ENCODE measurements around the gene SCAPER. TPM values are rescaled to one million over a fixed set of nuclear protein-coding genes. Genes with fewer than 3 reads are reported as not detected.

The SCAPER gene
- total RNA-seq, 4 donors from 2014 or later: 23.5 to 27.7 (median 24.2) TPM

GRCh38 chr15:76840830-76841460 is 64.2 kb downstream of the SCAPER start:
- no peak for TF ChIP-seq CTCF (IDR thresholded peaks at IDR 0.05; ENCODE audit: low read depth)

GRCh38 chr15:76839173-76839572 is 66.0 kb downstream of the SCAPER start:
- TF ChIP-seq CTCF (IDR thresholded peaks at IDR 0.05; ENCODE audit: low read depth): no peak

- TF ChIP-seq CTCF (IDR thresholded peaks at IDR 0.05; ENCODE audit: low read depth): no peak
Measured at GRCh38 chr15:76837474-76837873, 67.7 kb downstream of the SCAPER start.

- TF ChIP-seq CTCF (IDR thresholded peaks at IDR 0.05; ENCODE audit: low read depth): no peak
Measured at GRCh38 chr15:76829939-76830338, 75.2 kb downstream of the SCAPER start.

- TF ChIP-seq CTCF (IDR thresholded peaks at IDR 0.05; ENCODE audit: low read depth): no peak
Measured at GRCh38 chr15:76823890-76824289, 81.2 kb downstream of the SCAPER start.

- TF ChIP-seq CTCF (IDR thresholded peaks at IDR 0.05; ENCODE audit: low read depth): no peak
Measured at GRCh38 chr15:76823303-76823702, 81.8 kb downstream of the SCAPER start.

- TF ChIP-seq CTCF (IDR thresholded peaks at IDR 0.05; ENCODE audit: low read depth): no peak
Measured at GRCh38 chr15:76815421-76815820, 89.7 kb downstream of the SCAPER start.
